Activated CD4-positive, alpha-beta T cell treated with anti-CD3 and anti-CD28 coated beads, Interleukin-2, amount 50 U/mL, for 4 hours (primary cell): ENCODE data around the gene AREL1.
"Not testable (repeated sequence)": the region's sequence is repeated elsewhere in the genome, so short reads cannot be mapped to it uniquely, and the experiment has no call there.

ENCODE experiments used
- DNase-seq, 2 experiments: peaks; one replicate each; pipeline ENCODE4 v3.0.0-alpha.2; 2020

AREL1 gene, protein sequence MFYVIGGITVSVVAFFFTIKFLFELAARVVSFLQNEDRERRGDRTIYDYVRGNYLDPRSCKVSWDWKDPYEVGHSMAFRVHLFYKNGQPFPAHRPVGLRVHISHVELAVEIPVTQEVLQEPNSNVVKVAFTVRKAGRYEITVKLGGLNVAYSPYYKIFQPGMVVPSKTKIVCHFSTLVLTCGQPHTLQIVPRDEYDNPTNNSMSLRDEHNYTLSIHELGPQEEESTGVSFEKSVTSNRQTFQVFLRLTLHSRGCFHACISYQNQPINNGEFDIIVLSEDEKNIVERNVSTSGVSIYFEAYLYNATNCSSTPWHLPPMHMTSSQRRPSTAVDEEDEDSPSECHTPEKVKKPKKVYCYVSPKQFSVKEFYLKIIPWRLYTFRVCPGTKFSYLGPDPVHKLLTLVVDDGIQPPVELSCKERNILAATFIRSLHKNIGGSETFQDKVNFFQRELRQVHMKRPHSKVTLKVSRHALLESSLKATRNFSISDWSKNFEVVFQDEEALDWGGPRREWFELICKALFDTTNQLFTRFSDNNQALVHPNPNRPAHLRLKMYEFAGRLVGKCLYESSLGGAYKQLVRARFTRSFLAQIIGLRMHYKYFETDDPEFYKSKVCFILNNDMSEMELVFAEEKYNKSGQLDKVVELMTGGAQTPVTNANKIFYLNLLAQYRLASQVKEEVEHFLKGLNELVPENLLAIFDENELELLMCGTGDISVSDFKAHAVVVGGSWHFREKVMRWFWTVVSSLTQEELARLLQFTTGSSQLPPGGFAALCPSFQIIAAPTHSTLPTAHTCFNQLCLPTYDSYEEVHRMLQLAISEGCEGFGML

GRCh38 chr14:74712499-74713394 is at the start of gene AREL1, which contains the start of gene FCF1:
Gene AREL1, minus strand, starts transcription at chr14:74713080. Its CDS starts 27,465 bp downstream, at chr14:74685615.
Gene FCF1, plus strand, starts transcription at chr14:74713144. Its CDS starts 54 bp downstream, at chr14:74713198.
- DNase-seq: peak; percentile 59 to 66

DNA sequence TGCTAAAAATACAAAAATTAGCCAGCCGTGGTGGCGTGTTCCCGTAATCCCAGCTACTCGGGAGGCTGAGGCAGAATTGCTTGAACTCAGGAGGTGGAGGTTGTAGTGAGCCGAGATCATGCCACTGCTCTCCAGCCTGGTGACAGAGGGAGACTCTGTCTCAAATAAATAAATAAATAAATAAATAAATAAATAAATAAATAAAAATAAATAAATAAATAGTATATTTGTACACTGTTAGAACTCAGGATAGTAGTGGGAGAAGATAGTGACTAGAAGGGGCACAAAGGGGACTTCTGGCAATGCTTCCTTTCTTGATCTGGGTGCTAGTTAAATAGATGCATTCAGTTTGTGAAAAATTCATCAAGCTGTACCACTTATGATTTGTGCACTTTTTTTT is 45.6 kb upstream of the AREL1 start:
- not testable (repeated sequence) for DNase-seq

- DNase-seq: no peak
Measured at GRCh38 chr14:74756326-74756725, 43.4 kb upstream of the AREL1 start.

DNA sequence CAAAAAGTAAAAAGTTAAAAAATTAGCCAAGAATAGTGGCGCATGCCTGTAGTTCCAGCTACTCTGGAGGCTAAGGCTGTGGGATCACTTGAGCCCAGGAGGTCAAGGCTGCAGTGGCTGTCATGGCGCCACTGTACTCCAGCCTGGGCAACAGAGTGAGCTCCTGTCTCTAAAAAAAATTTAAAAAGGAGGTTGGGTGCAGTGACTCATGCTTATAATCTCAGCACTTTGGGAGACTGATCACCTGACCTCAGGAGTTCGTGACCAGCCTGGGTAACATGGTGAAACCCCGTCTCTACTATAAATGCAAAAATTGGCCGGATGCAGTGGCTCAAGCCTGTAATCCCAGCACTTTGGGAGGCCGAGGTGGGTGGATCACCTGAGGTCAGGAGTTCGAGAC is 42.0 kb upstream of the AREL1 start:
- DNase-seq: no peak

GRCh38 chr14:74754157-74754556 is 41.3 kb upstream of the AREL1 start:
- DNase-seq: no peak

DNA sequence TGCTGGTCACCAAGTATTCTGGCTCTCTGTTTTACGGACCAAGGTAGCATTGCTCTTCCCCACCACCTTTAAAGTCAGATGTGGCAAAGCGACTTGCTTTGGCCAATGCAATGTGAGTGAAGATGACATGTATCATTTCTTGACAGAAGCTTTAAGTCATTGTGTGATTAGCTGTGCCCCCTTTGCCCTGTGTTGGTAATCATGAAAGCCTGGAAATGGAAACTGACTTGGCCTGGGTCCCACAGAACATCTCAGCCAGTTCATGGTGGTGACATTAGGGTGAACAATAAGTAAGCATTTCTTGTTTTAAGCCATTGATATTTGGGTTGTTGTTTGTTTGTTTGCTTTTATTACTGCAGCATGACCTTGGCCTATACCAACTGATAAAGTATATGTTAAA is 34.4 kb upstream of the AREL1 start:
- no peak for DNase-seq

DNA sequence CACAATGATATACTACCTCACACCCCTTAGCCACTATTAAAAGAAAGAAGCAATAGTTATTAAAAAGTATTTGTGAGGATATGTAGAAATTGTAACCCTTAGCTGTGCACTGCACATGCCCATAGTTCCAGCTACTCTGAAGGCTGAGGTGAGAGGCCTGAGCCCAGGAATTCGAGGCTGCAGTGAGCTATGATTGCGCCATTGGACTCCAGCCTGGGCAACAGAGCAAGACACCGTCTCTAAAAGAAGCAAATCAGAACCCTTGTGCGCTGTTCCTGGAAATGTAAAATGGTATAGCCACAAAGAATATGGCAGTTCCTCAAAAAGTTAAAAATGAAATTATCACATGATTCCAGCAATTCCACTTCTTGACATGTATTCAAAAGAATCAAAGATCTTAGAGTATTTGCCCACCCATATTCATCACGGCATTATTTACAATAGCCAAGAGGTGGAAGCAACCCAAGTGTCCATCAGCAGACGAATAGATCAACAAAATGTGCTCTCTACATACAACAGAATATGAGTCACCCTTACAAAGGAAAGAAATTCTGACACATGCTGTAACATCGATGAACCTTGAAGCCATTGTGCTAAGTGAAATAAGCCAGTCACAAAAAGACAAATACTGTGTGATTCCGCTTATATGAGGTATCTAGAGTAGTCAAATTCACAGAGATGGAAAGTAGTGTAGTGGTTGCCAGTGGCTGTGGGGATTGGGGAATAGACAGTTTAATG is 26.6 kb upstream of the AREL1 start:
- DNase-seq: no peak

DNA sequence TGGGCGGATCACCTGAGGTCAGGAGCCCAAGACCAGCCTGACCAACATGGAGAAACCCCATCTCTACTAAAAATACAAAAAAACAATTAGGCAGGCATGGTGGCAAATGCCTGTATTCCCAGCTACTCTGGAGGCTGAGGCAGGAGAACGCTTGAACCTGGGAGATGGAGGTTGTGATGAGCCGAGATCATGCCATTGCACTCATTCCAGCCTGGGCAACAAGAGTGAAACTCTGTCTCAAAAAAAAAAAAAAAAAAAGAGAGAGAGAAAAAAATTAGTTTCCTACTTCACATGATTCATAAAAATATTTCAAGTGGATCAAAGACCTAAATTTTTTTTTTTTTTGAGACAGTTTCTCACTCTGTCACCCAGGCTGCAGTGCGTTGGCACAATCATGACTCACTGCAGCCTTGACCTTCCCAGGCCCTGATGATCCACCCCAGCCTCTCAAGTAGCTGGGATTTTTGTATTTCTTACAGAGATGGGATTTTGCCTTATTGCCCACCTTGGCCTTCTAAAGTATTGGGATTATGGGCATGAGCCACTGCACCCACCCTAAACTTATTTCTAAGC is 25.0 kb upstream of the AREL1 start:
- no peak for DNase-seq

GRCh38 chr14:74735125-74735524 is 22.2 kb upstream of the AREL1 start:
- DNase-seq: no peak

- DNase-seq: no peak
Measured at GRCh38 chr14:74733221-74733620, 20.3 kb upstream of the AREL1 start.

- no peak for DNase-seq
Measured at GRCh38 chr14:74732387-74732786, 19.5 kb upstream of the AREL1 start.

- no peak for DNase-seq
Measured at GRCh38 chr14:74723134-74723533, 10.3 kb upstream of the AREL1 start.

DNA sequence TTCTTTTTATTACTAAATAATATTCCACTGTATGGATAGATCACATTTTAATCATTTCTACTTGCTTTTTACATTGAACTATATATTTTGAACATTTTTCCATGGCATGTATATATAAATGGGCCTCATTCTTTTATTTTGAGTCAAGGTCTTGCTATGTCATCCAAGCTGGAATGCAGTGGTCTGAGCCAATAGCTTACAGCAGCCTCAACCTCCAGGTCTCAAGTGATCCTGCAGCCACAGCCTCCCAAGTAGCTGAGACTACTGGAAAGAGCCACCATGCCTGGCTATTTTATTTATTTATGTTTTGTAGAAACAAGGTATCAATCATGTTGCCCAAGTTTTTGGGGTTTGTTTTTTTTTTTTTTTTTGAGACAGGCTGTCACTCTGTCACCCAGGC is 7.6 kb upstream of the AREL1 start:
- no peak for DNase-seq

GRCh38 chr14:74713395-74713735 is 485 bp upstream of the AREL1 start:
- no peak for DNase-seq

DNA sequence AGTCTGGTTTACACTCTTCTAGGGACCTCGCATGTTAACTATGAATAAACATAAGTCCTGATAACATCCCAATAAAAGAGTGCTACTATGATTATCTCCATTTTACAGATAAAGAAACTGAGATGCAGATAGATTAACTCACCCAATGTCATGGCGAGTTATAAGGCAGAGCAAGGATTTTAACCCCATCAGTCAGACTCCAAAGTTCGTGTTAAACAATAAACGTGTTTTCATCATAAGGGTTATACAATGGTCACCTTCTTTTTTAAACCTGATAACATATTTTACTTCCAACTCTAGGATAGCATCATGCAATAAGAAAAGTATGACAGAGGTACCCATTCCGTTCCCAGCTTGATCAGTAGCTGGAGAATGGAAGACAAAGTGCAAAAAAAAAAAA is 1.2 kb downstream of the AREL1 start:
- DNase-seq: no peak

DNA sequence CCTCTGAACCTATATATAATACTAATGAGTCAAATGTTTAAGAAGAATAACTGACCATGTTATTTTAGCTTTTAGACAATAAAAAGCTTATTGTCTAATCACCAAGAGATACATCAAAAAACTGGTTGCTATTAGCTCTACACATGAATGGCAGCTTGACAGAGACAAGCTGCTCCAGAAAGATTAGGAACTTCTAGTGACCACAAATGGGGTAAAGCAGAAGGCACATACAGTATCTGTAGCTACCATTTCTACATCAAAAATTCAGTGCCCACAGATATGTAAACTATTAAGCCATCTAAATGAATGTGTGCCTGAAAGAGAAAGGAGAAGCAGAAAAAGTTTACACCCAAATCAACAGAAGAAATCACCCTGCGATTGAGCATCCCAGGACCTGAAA is 2.4 kb downstream of the AREL1 start:
- no peak for DNase-seq

DNA sequence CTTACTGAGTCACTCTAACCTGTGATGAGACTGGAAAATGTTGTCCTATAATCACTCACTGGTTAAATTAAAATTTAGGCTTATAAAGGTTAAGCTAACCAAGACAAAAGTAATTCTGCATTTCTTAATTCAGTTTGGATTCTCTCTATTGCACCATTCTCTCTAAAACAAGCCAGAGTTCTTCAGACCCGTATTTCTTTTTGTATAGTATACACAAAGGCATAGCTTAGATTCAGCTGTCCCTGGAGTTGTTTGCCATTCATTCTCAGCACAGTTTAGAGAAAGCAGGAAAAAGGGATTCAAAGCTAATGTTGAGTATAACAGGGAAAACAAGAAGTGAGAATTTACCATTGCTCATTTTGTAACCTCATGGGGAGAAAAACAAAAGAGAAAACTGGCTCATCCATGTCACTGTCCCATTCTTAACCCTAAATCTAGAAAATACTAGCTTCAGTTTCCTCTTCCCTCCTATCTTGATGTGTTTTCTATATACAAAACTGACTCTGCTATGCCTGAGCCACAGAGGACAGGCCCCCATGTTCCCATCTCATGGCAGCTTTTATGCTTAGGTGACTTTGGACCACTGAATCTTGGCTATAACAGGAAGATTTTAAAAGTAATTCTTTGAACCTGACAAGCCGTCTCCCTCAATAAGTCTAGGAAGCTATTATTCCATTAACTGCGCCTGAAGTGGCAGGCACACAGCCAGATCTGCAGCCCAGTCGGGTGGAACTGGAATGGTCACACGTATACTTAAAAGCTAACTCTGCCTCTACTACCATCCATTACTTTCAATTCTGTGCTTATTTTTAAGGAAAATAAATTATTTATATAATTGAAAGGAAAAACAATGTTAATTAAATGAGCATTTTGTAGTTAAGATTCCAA is 7.0 kb downstream of the AREL1 start:
- DNase-seq: no peak

- DNase-seq: no peak
Measured at GRCh38 chr14:74704656-74705055, 8.2 kb downstream of the AREL1 start.

DNA sequence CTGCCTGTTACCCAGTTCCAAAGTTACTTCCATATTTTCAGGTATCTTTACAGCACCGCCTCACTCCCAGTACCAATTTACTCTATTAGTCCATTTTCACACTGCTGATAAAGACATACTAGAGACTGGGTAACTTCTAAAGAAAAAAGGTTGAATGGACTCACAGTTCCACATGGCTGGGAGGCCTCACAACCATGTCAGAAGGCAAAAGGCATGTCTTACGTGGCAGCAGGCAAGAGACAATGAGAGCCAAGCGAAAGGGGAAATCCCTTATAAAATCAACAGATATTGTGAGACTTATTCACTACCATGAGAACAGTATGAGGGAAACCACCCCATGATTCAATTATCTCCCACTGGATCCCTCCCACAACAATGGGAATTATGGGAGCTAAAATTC is 9.8 kb downstream of the AREL1 start:
- DNase-seq: no peak

DNA sequence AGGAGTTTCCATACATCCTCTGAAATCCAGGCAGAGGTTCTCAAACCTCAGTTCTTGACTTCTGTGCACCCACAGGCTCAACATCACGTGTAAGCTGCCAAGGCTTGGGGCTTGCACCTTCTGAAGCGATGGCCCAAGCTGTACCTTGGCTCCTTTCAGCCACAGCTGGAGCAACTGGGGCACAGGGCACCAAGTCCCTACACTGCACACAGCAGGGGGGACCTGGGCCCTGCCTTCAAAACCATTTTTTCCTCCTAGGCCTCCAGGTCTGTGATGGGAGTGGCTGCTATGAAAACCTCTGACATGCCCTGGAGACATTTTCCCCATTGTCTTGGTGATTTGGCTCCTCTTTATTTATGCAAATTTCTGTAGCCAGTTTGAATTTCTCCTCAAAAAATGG is 10.6 kb downstream of the AREL1 start:
- no peak for DNase-seq

DNA sequence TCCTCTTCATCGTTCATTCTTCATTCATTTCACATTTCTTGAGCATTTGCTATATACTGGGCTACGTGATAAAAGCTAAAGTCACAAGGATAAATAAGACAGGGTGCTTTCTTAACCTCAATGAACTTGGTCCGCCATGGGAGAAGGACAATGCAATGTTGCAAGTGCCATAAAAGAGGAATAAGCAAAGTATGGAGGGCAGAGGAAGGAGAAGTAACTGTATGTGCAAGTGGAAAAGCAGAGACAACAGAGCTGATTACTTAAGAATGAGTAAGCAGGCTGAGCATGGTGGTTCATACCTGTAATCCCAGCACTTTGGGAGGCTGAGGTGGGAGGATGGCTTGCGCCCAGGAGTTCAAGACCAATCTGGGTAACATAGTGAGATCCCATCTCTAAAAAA is 14.4 kb downstream of the AREL1 start:
- no peak for DNase-seq
